K562 (cell line): Measurements from ENCODE around the gene LZTFL1. TPM values are rescaled to one million over a fixed set of nuclear protein-coding genes. Genes with fewer than 3 reads are reported as not detected.

ENCODE experiments used
- ATAC-seq: fragments of 200-7000 bp; cut with Tn5 transposase; 3 replicates; pipeline ENCODE4 v1.9.1; 2020; ENCODE audit warnings: moderate library complexity
- BruUV-seq: library from RNA; stranded (reverse); fragments of 400-500 nt; replicated peaks from 2 replicates; lab custom pipeline; 2021; lab: Mats Ljungman, UMichigan
- CTCF ChIA-PET: fragments of 300-600 bp; formaldehyde crosslinking; extraction: SDS; loops from one replicate; lab custom pipeline; 2021; ENCODE audit warnings: low intra/inter-chr PET ratio; lab: Yijun Ruan, JAX
- POLR2A ChIA-PET: fragments of 300-600, 350-650 bp; sonication (Branson Sonifier 250); formaldehyde crosslinking; extraction: SDS; loops from one replicate; lab custom pipeline; 2021; ENCODE audit warnings: antibody characterized with exemption, inconsistent platforms; lab: Yijun Ruan, JAX
- DNase-seq, 4 experiments: peaks; one replicate each; pipeline versions ENCODE4 v3.0.0 to v3.0.0-alpha.2; 2011 to 2018; ENCODE audit warnings: low spot score in 3 of 4, mixed read lengths in 3 of 4; ENCODE audit errors: extremely low read depth in 1 of 4
- FAIRE-seq: peaks from 2 replicates; lab custom pipeline; 2011; peaks lifted over from hg19 to GRCh38; lab: Jason Lieb, UNC
- H2AFZ ChIP-seq: 2 replicates; pipeline ENCODE4 v1.6.0; 2011; ENCODE audit warnings: low read depth, low read length, control low read depth, inconsistent platforms
- H3K27ac ChIP-seq: fragments of 200-600 bp; 3 replicates; pipeline ENCODE4 v1.8.0; 2011; ENCODE audit warnings: low read depth, mild to moderate bottlenecking, control low read depth, inconsistent platforms, low read length, moderate library complexity, mixed read lengths; ENCODE audit errors: extremely low read depth
- H3K27me3 ChIP-seq, 2 experiments: fragments of 300-600 bp in 1 of 2; 2 replicates in 1 of 2; 3 replicates in 1 of 2; pipeline versions ENCODE4 v1.6.0 to v1.8.0; 2011; ENCODE audit warnings: inconsistent platforms in 2 of 2, low read length in 2 of 2, mild to moderate bottlenecking in 1 of 2, mixed read lengths in 1 of 2, moderate library complexity in 1 of 2; ENCODE audit not compliant: control insufficient read depth in 2 of 2, insufficient read depth in 2 of 2
- H3K36me3 ChIP-seq: fragments of 300-600 bp; 3 replicates; pipeline ENCODE4 v1.8.0; 2011; ENCODE audit warnings: mild to moderate bottlenecking, low read length, inconsistent platforms; ENCODE audit not compliant: control insufficient read depth, insufficient read depth
- H3K4me1 ChIP-seq, 2 experiments: fragments of 200-600 bp in 1 of 2; replicated peaks in 1 of 2; 2 replicates in 1 of 2; 3 replicates in 1 of 2; pipeline versions ENCODE4 v1.5.1 to v1.8.0; 2011; ENCODE audit warnings: inconsistent platforms in 2 of 2, low read length in 2 of 2, mild to moderate bottlenecking in 1 of 2, mixed read lengths in 1 of 2, moderate library complexity in 1 of 2; ENCODE audit not compliant: control insufficient read depth in 2 of 2, insufficient read depth in 2 of 2
- H3K4me2 ChIP-seq: 2 replicates; pipeline ENCODE4 v1.6.1; 2011; ENCODE audit warnings: low read length, control low read depth, inconsistent platforms, mixed read lengths; ENCODE audit not compliant: insufficient read depth
- H3K4me3 ChIP-seq: fragments of 200-600 bp; sonication (generic), shearing (Covaris generic); 2 replicates; pipeline ENCODE4 v1.5.1; 2016; ENCODE audit warnings: control low read depth, inconsistent platforms
- H3K79me2 ChIP-seq: fragments of 200-600 bp; 3 replicates; pipeline ENCODE4 v1.8.0; 2011; ENCODE audit warnings: low read length, inconsistent platforms; ENCODE audit not compliant: control insufficient read depth, insufficient read depth
- H3K9ac ChIP-seq, 2 experiments: 2 replicates each; pipeline versions ENCODE4 v1.6.0 to v1.6.1; 2011; ENCODE audit warnings: low read depth in 2 of 2, low read length in 2 of 2, control low read depth in 1 of 2, inconsistent platforms in 1 of 2, mild to moderate bottlenecking in 1 of 2, mixed read lengths in 1 of 2; ENCODE audit not compliant: insufficient read depth in 1 of 2
- H3K9me1 ChIP-seq: one replicate; pipeline ENCODE4 v1.6.0; 2011; ENCODE audit warnings: inconsistent platforms, mild to moderate bottlenecking, low read length, moderate library complexity; ENCODE audit not compliant: control insufficient read depth, insufficient read depth
- H3K9me3 ChIP-seq: replicated peaks from 2 replicates; pipeline ENCODE4 v1.5.1; 2011; ENCODE audit warnings: low read depth, low read length, inconsistent platforms; ENCODE audit not compliant: control insufficient read depth, insufficient read depth
- H4K20me1 ChIP-seq: replicated peaks from 2 replicates; pipeline ENCODE4 v1.6.1; 2011; ENCODE audit warnings: low read length, inconsistent platforms, mixed read lengths; ENCODE audit not compliant: control insufficient read depth, insufficient read depth
- MCM5 ChIP-seq: fragments of 450-650 bp; IDR thresholded peaks from 2 replicates; pipeline ENCODE4 v1.6.1; 2016; ENCODE audit warnings: low read depth
- RAD21 ChIP-seq, 2 experiments: fragments of 250-450 bp in 1 of 2; fragments of 450-650 bp in 1 of 2; sonication (Bioruptor Pico) in 1 of 2; formaldehyde crosslinking in 1 of 2; IDR thresholded peaks in 1 of 2; conservative IDR thresholded peaks in 1 of 2; 2 replicates each; pipeline versions ENCODE4 v1.4.0 to v1.8.0; 2020 to 2022; ENCODE audit warnings: mild to moderate bottlenecking in 2 of 2, moderate library complexity in 1 of 2
- TCF3 ChIP-seq: sonication (generic); formaldehyde crosslinking; IDR thresholded peaks from 2 replicates; pipeline ENCODE4 v1.4.0; 2020; ENCODE audit warnings: mild to moderate bottlenecking, missing genetic modification reagents
- WGBS: fragments of 100-300 bp; shearing (Covaris generic); methylation state at CpG from one replicate; pipeline ENCODE4 v1.1.6; 2016; ENCODE audit warnings: low coverage, mixed read lengths; ENCODE audit not compliant: insufficient coverage; ENCODE audit errors: missing lambda C conversion rate; 5-methylcytosine and 5-hydroxymethylcytosine counted together
- in situ Hi-C: fragments of 300-500 bp; cut with MboI; formaldehyde crosslinking; loops from 4 replicates; pipeline ENCODE4 v1.15.0; 2018; ENCODE audit warnings: inconsistent platforms, mixed read lengths
- intact Hi-C: fragments of 100-400 bp; cut with micrococcal nuclease; formaldehyde crosslinking; loops from 2 replicates; pipeline ENCODE4 v1.14.2; 2022
- polyA plus RNA-seq, 8 experiments: library from polyadenylated mRNA; depleted of rRNA in 4 of 8; stranded (reverse) in 5 of 8; unstranded in 3 of 8; fragments of >200 nt; fragmentation: Nextera tagmentation in 2 of 8; fragmentation: Illumina TruSeq in 1 of 8; extraction: Ambion mirVana in 2 of 8; extraction: Trizol in 1 of 8; gene quantifications; 2 replicates each; pipeline versions ENCODE4 v1.2.1 to v1.2.3, GENCODE V29; 2011 to 2014; ENCODE audit warnings: inconsistent platforms in 1 of 8, missing spikeins in 1 of 8
- total RNA-seq, 7 experiments: library from RNA; depleted of rRNA in 6 of 7; stranded (reverse); fragments of >200 nt in 6 of 7; fragmentation: Illumina TruSeq in 2 of 7; extraction: Trizol in 2 of 7; gene quantifications; 2 replicates each; pipeline versions ENCODE4 v1.2.1 to v1.2.3, GENCODE V29; 2011 to 2021; ENCODE audit warnings: low replicate concordance in 1 of 7
- TF ChIP-seq, protein P1 (sequence below), 3 experiments: IDR thresholded peaks in 2 of 3; conservative IDR thresholded peaks in 1 of 3; 2 replicates each; pipeline ENCODE4 v1.5.1; 2011 to 2012; ENCODE audit warnings: low read length in 3 of 3, mild to moderate bottlenecking in 3 of 3, control low read depth in 2 of 3, improper control_type of control experiment in 1 of 3, inconsistent platforms in 1 of 3, low read depth in 1 of 3, mixed read lengths in 1 of 3, moderate library complexity in 1 of 3; ENCODE audit not compliant: insufficient read depth in 2 of 3

The LZTFL1 gene
- total and polyA plus RNA-seq, 9 of the 15 experiments (the other 6 are each of a cell fraction or from before 2014, with no cell fraction given) = 10.7 to 33.7 (median 15.3) TPM

DNA sequence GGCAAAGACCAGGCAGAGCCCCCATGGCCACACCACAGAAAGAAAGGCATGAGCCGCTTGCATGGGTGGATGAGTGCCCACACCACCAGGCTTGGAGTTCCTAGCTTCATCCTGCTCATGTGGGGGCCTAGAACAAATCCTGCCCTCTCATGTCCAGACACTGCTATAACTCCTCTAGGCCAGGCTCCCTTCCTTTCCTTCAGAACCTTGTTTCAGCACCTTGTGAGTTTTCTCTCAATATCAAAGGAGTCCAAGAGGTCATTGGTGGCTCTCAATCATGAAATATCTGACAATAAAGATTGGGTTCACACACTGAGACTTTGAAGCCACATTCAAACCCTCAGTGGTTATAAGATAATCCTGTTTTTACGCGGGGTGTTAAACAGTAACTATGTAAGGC lies 58.3 kb downstream of the LZTFL1 start:
- Histone ChIP-seq H3K27me3 (peaks cover 26 to 54% of the 10 kb centered on the region in 2 experiments), H4K20me1 (no peaks in the 10 kb centered on the region; the same call in 1 of the 2 replicates), H3K27ac (no peak overlapping the region), H3K9me3 (no peaks in the 10 kb centered on the region), H3K36me3 (no peaks in the 10 kb centered on the region), H3K4me3 (no peak overlapping the region), H3K4me1 (peaks cover 0 to 6% of the 10 kb centered on the region in 2 experiments; a peak in 1 of 5 replicates), H3K9me1 (no peaks in the 10 kb centered on the region)
- 3% methylated on average over 3 of the region's 3 CpGs for WGBS
- DNase-seq (no peak), FAIRE-seq (peak; percentile 35)
- in situ Hi-C loops (no loop called here), intact Hi-C loops (no loop called here)
- CTCF ChIA-PET = no interaction called here
- no peak for TF ChIP-seq TCF3 (CRISPR knock-in tag)
- TF ChIP-seq, protein P1, sequence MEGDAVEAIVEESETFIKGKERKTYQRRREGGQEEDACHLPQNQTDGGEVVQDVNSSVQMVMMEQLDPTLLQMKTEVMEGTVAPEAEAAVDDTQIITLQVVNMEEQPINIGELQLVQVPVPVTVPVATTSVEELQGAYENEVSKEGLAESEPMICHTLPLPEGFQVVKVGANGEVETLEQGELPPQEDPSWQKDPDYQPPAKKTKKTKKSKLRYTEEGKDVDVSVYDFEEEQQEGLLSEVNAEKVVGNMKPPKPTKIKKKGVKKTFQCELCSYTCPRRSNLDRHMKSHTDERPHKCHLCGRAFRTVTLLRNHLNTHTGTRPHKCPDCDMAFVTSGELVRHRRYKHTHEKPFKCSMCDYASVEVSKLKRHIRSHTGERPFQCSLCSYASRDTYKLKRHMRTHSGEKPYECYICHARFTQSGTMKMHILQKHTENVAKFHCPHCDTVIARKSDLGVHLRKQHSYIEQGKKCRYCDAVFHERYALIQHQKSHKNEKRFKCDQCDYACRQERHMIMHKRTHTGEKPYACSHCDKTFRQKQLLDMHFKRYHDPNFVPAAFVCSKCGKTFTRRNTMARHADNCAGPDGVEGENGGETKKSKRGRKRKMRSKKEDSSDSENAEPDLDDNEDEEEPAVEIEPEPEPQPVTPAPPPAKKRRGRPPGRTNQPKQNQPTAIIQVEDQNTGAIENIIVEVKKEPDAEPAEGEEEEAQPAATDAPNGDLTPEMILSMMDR (IDR thresholded peaks at IDR 0.05 in 2 of 3, conservative IDR thresholded peaks at IDR 0.05 in 1 of 3; ENCODE audit: insufficient read depth in 2 of 3, low read depth in 1 of 3, low read length in 3 of 3) = peak in 1 of 3 experiments; percentile 21; a peak in 1 of 6 replicates
- TF ChIP-seq RAD21 (CRISPR knock-in tag; conservative IDR thresholded peaks at IDR 0.05 in 1 of 2, IDR thresholded peaks at IDR 0.05 in 1 of 2) = peak in 1 of 2 experiments; percentile 18; a peak in 2 of 4 replicates
- TF ChIP-seq MCM5 = no peak
- TF ChIP-seq, all 486 proteins: peak for 2
- Histone ChIP-seq H3K4me2 (no peak overlapping the region), H2AFZ (no peak overlapping the region), H3K79me2 (no peaks in the 10 kb centered on the region), H3K9ac (no peak overlapping the region)
- POLR2A ChIA-PET = interaction anchor here (0.6 to 1.0 kb wide), 2 partner anchors 24 to 65 kb away, joined by 3 read pairs; no protein-coding TSS in a partner anchor
- peak; percentile 41; the same call in 1 of the 3 replicates for ATAC-seq
- BruUV-seq = no TSS peak
